ENCODE data around the gene FXN.

GRCh38 chr9:69036799-69037198, 1.2 kb downstream of the FXN start:
- TF ChIP-seq, protein P1, sequence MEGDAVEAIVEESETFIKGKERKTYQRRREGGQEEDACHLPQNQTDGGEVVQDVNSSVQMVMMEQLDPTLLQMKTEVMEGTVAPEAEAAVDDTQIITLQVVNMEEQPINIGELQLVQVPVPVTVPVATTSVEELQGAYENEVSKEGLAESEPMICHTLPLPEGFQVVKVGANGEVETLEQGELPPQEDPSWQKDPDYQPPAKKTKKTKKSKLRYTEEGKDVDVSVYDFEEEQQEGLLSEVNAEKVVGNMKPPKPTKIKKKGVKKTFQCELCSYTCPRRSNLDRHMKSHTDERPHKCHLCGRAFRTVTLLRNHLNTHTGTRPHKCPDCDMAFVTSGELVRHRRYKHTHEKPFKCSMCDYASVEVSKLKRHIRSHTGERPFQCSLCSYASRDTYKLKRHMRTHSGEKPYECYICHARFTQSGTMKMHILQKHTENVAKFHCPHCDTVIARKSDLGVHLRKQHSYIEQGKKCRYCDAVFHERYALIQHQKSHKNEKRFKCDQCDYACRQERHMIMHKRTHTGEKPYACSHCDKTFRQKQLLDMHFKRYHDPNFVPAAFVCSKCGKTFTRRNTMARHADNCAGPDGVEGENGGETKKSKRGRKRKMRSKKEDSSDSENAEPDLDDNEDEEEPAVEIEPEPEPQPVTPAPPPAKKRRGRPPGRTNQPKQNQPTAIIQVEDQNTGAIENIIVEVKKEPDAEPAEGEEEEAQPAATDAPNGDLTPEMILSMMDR (conservative IDR thresholded peaks at IDR 0.05; ENCODE audit: low read depth, low read length): no peak
- no peak for TF ChIP-seq EZH2 (IDR thresholded peaks at IDR 0.05; ENCODE audit: low read length, unreplicated experiment)
- TF ChIP-seq EZH2phosphoT487 (IDR thresholded peaks at IDR 0.05; ENCODE audit: borderline replicate concordance, low read length): no peak
